Neural crest cell (in vitro differentiated cells): ENCODE data around the gene OR11H7. TPM values are rescaled to one million over a fixed set of nuclear protein-coding genes. Genes with fewer than 3 reads are reported as not detected.

Experiments used
- total RNA-seq: library from RNA; stranded (reverse); gene quantifications from 2 replicates; pipeline ENCODE4 v1.2.1, GENCODE V29; 2021

Gene OR11H7
- total RNA-seq, 1 donor from 2014 or later: not detected

Other genes with a start within 250 kb of the OR11H7 start
- gene OR4Q2, start 226.8 kb upstream of the OR11H7 start, total RNA-seq: not detected in 2 replicates
- not detected in 2 replicates for gene OR4K14, start 209.7 kb upstream of the OR11H7 start, total RNA-seq
- not detected in 2 replicates for gene OR4K13, start 192.9 kb upstream of the OR11H7 start, total RNA-seq
- gene OR4L1, start 168.9 kb upstream of the OR11H7 start, total RNA-seq: not detected in 2 replicates
- gene OR4K17, start 118.2 kb upstream of the OR11H7 start, total RNA-seq: not detected in 2 replicates
- not detected in 2 replicates for gene OR4N5, start 90.2 kb upstream of the OR11H7 start, total RNA-seq
- not detected in 2 replicates for gene OR11G2, start 38.1 kb upstream of the OR11H7 start, total RNA-seq
- not detected in 2 replicates for gene OR11H6, start 5.3 kb upstream of the OR11H7 start, total RNA-seq
- not detected in 2 replicates for gene OR11H4, start 10.3 kb downstream of the OR11H7 start, total RNA-seq
- 25.6 and 25.8 TPM in 2 replicates for gene TTC5, start 77.0 kb downstream of the OR11H7 start, total RNA-seq
- 127 and 132 TPM in 2 replicates for gene CCNB1IP1, start 104.3 kb downstream of the OR11H7 start, total RNA-seq
- 50.7 and 53.2 TPM in 2 replicates for gene PARP2, start 114.7 kb downstream of the OR11H7 start, total RNA-seq
- 12.7 and 13.7 TPM in 2 replicates for gene TEP1, start 184.5 kb downstream of the OR11H7 start, total RNA-seq
- 0.07 TPM in 1 of 2 replicates, not detected in the other for gene KLHL33, start 207.2 kb downstream of the OR11H7 start, total RNA-seq
- 67.3 and 68.1 TPM in 2 replicates for gene OSGEP, start 225.8 kb downstream of the OR11H7 start, total RNA-seq
- 433 and 437 TPM in 2 replicates for gene APEX1, start 226.2 kb downstream of the OR11H7 start, total RNA-seq
- 36.0 and 40.8 TPM in 2 replicates for gene PIP4P1, start 232.5 kb downstream of the OR11H7 start, total RNA-seq
- gene PNP, start 240.4 kb downstream of the OR11H7 start, total RNA-seq: 35.1 and 40.8 TPM in 2 replicates